Measurements from ENCODE around the gene APBB2. TPM values are rescaled to one million over a fixed set of nuclear protein-coding genes. Genes with fewer than 3 reads are reported as not detected.

Gene APBB2
- total and polyA plus RNA-seq, 2 donors (not counting 1 experiment from before 2014, with no cell fraction given): 4.4 to 15.8 TPM

GRCh38 chr4:40916218-40916555 lies 298.2 kb downstream of the APBB2 start:
- no peaks in the 10 kb centered on the region for H3K36me3 ChIP-seq (replicated peaks in 1 of 2; ENCODE audit: control extremely low read depth in 1 of 2, control insufficient read depth in 1 of 2, extremely low read depth in 1 of 2, insufficient read depth in 2 of 2, low read length in 1 of 2)
- Mint-ChIP-seq H3K4me3 (no peak overlapping the region), H3K4me1 (no peaks in the 10 kb centered on the region), H3K27ac (no peak overlapping the region), H3K9me3 (ENCODE audit: insufficient read depth) (no peaks in the 10 kb centered on the region), H3K27me3 (no peaks in the 10 kb centered on the region)
- ATAC-seq (ENCODE audit: low read depth) (no peak), DNase-seq (no peak)
- no peak overlapping the region for H3K27ac ChIP-seq (ENCODE audit: low read length in 2 of 2)
- intact Hi-C loops (cut with micrococcal nuclease): no loop called here
- POLR2A ChIA-PET: no interaction called here
- TF ChIP-seq EZH2 (IDR thresholded peaks at IDR 0.05; ENCODE audit: borderline replicate concordance, insufficient read depth, low read depth, low read length, poor library complexity, severe bottlenecking): no peak
- TF ChIP-seq CTCF (IDR thresholded peaks at IDR 0.05): no peak
- H3K4me3 ChIP-seq (ENCODE audit: control extremely low read depth in 1 of 5, extremely low read depth in 1 of 5, insufficient read depth in 1 of 5, low read depth in 2 of 5, low read length in 4 of 5): no peak overlapping the region
- no peaks in the 10 kb centered on the region for H3K27me3 ChIP-seq (replicated peaks in 1 of 4; ENCODE audit: control extremely low read depth in 1 of 4, control insufficient read depth in 3 of 4, insufficient read depth in 4 of 4, low read length in 3 of 4)
- CTCF ChIA-PET: interaction anchor here (1.6 kb wide), 1 partner anchor 8 kb away, joined by 7 read pairs; no protein-coding TSS in a partner anchor
- no peaks in the 10 kb centered on the region for H4K20me1 ChIP-seq (ENCODE audit: control insufficient read depth, insufficient read depth, low read length, poor library complexity, severe bottlenecking)
- H3K9ac ChIP-seq (ENCODE audit: low read length): no peak overlapping the region
- H3K4me2 ChIP-seq (replicated peaks; ENCODE audit: low read depth, low read length, poor library complexity, severe bottlenecking): no peak overlapping the region
- no peaks in the 10 kb centered on the region for H3K79me2 ChIP-seq (ENCODE audit: control insufficient read depth, insufficient read depth, low read length)
- no peaks in the 10 kb centered on the region for H3K4me1 ChIP-seq (ENCODE audit: control insufficient read depth in 2 of 2, insufficient read depth in 2 of 2, low read length in 2 of 2)
- WGBS (ENCODE audit: insufficient coverage): 100% methylated on average over 2 of the region's 2 CpGs
- H2AFZ ChIP-seq (ENCODE audit: insufficient read depth, low read depth, low read length, poor library complexity, severe bottlenecking): no peak overlapping the region
- peaks cover 0 to 4% (median 0%) of the 10 kb centered on the region in 3 donors for H3K9me3 ChIP-seq (ENCODE audit: control extremely low read depth in 1 of 3, control insufficient read depth in 2 of 3, insufficient read depth in 1 of 3, low read length in 2 of 3)

DNA sequence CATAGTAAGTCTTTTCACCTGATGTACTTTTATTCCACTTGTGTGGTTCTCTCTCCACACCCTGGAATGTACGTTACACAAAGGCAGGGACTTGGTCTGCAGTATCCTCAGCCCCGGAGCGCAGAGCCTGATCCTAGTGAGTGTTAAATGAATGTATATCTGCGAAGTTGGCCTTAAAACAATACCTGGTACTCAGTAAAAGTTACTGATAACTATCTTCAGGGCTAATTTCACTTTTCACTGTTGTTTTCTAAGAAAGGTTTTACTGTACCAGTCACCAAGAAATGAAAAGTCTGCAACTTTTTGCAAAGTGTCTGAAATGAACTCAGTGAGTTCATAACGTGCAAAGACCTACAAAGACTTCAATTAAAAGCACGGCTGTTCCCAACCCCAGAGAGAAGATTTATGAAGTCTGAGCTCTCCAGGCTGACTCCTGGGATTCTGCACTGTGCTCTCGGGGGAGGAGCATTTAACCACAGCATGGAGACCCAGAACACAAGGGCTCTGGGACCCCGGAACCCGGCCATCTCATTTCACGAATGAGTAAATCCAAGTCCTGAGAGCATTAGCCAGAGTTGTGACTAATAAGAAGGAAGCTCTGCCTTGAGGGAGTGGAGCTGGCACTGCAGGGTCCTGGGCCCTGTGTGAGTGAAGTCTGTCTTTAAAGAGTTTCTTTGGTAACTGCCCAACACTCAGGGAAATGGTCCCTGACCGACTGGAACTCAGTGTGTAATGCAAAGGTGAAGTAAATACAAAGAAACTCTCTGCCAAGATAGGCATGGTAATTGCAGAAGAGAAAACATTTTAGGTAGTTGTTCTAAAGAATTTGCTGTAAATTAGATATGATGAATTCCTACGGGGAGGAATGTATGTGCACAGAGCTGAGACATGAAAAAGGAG lies 298.8 kb downstream of the APBB2 start:
- Histone ChIP-seq H2AFZ (ENCODE audit: insufficient read depth, low read depth, low read length, poor library complexity, severe bottlenecking) (no peak overlapping the region), H3K4me2 (replicated peaks; ENCODE audit: low read depth, low read length, poor library complexity, severe bottlenecking) (no peak overlapping the region), H4K20me1 (ENCODE audit: control insufficient read depth, insufficient read depth, low read length, poor library complexity, severe bottlenecking) (no peaks in the 10 kb centered on the region), H3K79me2 (ENCODE audit: control insufficient read depth, insufficient read depth, low read length) (no peaks in the 10 kb centered on the region), H3K27ac (ENCODE audit: low read length in 2 of 2) (no peak overlapping the region), H3K9ac (ENCODE audit: low read length) (no peak overlapping the region), H3K4me1 (ENCODE audit: control insufficient read depth in 2 of 2, insufficient read depth in 2 of 2, low read length in 2 of 2) (no peaks in the 10 kb centered on the region), H3K4me3 (ENCODE audit: control extremely low read depth in 1 of 5, extremely low read depth in 1 of 5, insufficient read depth in 1 of 5, low read depth in 2 of 5, low read length in 4 of 5) (no peak overlapping the region), H3K36me3 (replicated peaks in 1 of 2; ENCODE audit: control extremely low read depth in 1 of 2, control insufficient read depth in 1 of 2, extremely low read depth in 1 of 2, insufficient read depth in 2 of 2, low read length in 1 of 2) (no peaks in the 10 kb centered on the region), H3K27me3 (replicated peaks in 1 of 4; ENCODE audit: control extremely low read depth in 1 of 4, control insufficient read depth in 3 of 4, insufficient read depth in 4 of 4, low read length in 3 of 4) (no peaks in the 10 kb centered on the region), H3K9me3 (ENCODE audit: control extremely low read depth in 1 of 3, control insufficient read depth in 2 of 3, insufficient read depth in 1 of 3, low read length in 2 of 3) (peaks cover 0 to 4% (median 0%) of the 10 kb centered on the region in 3 donors)
- Mint-ChIP-seq H3K9me3 (ENCODE audit: insufficient read depth) (no peaks in the 10 kb centered on the region), H3K27ac (no peak overlapping the region), H3K4me3 (no peak overlapping the region), H3K27me3 (no peaks in the 10 kb centered on the region), H3K4me1 (no peaks in the 10 kb centered on the region)
- WGBS (ENCODE audit: insufficient coverage): 79% methylated on average over 8 of the region's 12 CpGs
- no peak for DNase-seq
- intact Hi-C loops (cut with micrococcal nuclease): no loop called here
- POLR2A ChIA-PET: no interaction called here
- CTCF ChIA-PET: interaction anchor here (0.6 to 1.6 kb wide), 2 partner anchors 9 to 11 kb away, joined by 3 to 7 read pairs; no protein-coding TSS in a partner anchor
- ATAC-seq (ENCODE audit: low read depth): no peak
- TF ChIP-seq CTCF (IDR thresholded peaks at IDR 0.05) (no peak), EZH2 (IDR thresholded peaks at IDR 0.05; ENCODE audit: borderline replicate concordance, insufficient read depth, low read depth, low read length, poor library complexity, severe bottlenecking) (no peak)
